Endometrial microvascular endothelial cells (primary cell): ENCODE data around the gene RABGAP1. TPM values are rescaled to one million over a fixed set of nuclear protein-coding genes. Genes with fewer than 3 reads are reported as not detected.

Experiments used
- in situ Hi-C: cut with HindIII; loops from 2 replicates; pipeline ENCODE4 v1.10.0; 2017; ENCODE audit warnings: low sequenced_read_pairs, low pct_unique_long_range_greater_than_20kb; ENCODE audit errors: inconsistent ontology term
- total RNA-seq: library from RNA; depleted of rRNA; stranded (reverse); fragments of >200 nt; gene quantifications from one replicate; pipeline ENCODE4 v1.2.3, GENCODE V29; 2015; ENCODE audit errors: inconsistent ontology term

RABGAP1 gene
- total RNA-seq, 1 donor from 2014 or later: 16.0 TPM

GRCh38 chr9:123120953-123121352 lies 180.1 kb downstream of the RABGAP1 start:
- in situ Hi-C loops: no loop called here

GRCh38 chr9:123121457-123121856 lies 180.6 kb downstream of the RABGAP1 start:
- in situ Hi-C loops: no loop called here

GRCh38 chr9:123127512-123128075 lies 186.8 kb downstream of the RABGAP1 start:
- in situ Hi-C loops: no loop called here

- in situ Hi-C loops: no loop called here
Measured at GRCh38 chr9:123128591-123128990, 187.8 kb downstream of the RABGAP1 start.

GRCh38 chr9:123129423-123129822 lies 188.6 kb downstream of the RABGAP1 start:
- in situ Hi-C loops: no loop called here

GRCh38 chr9:123131258-123131657 lies 190.4 kb downstream of the RABGAP1 start:
- in situ Hi-C loops: no loop called here

GRCh38 chr9:123131993-123132392 lies 191.2 kb downstream of the RABGAP1 start:
- in situ Hi-C loops: no loop called here

- in situ Hi-C loops: no loop called here
Measured at GRCh38 chr9:123132696-123133095, 191.9 kb downstream of the RABGAP1 start.

- in situ Hi-C loops: no loop called here
Measured at GRCh38 chr9:123135430-123135829, 194.6 kb downstream of the RABGAP1 start.

GRCh38 chr9:123138163-123138562 lies 197.3 kb downstream of the RABGAP1 start:
- in situ Hi-C loops: no loop called here

- in situ Hi-C loops: no loop called here
Measured at GRCh38 chr9:123149067-123149466, 208.2 kb downstream of the RABGAP1 start.

GRCh38 chr9:123150708-123151503 lies 210.1 kb downstream of the RABGAP1 start:
- in situ Hi-C loops: no loop called here

Other genes with a start within 250 kb of the RABGAP1 start
- not detected for gene OR1L4, start 217.0 kb upstream of the RABGAP1 start, total RNA-seq
- gene OR1L6, start 198.7 kb upstream of the RABGAP1 start, total RNA-seq: not detected
- gene OR5C1, start 152.1 kb upstream of the RABGAP1 start, total RNA-seq: not detected
- not detected for gene OR1K1, start 140.9 kb upstream of the RABGAP1 start, total RNA-seq
- 23.1 TPM for gene PDCL, start 112.4 kb upstream of the RABGAP1 start, total RNA-seq
- 41.8 TPM for gene RC3H2, start 35.7 kb upstream of the RABGAP1 start, total RNA-seq
- gene ZBTB6, start 27.7 kb upstream of the RABGAP1 start, total RNA-seq: 7.1 TPM
- 2.0 TPM for gene ZBTB26, start 9.5 kb upstream of the RABGAP1 start, total RNA-seq
- 0.28 TPM for gene GPR21, start 92.6 kb downstream of the RABGAP1 start, total RNA-seq